ENCODE data around the gene ACER2.
"Not testable (repeated sequence)": the region's sequence is repeated elsewhere in the genome, so short reads cannot be mapped to it uniquely, and the experiment has no call there.

ACER2 gene

GRCh38 chr9:19408693-19409400 lies at the start of gene ACER2:
Gene ACER2, plus strand, starts transcription at chr9:19409009. Its CDS starts 76 bp downstream, at chr9:19409085.
- peak; percentile 82 to 93 for DNase-seq

GRCh38 chr9:19369107-19369506 lies 39.7 kb upstream of the ACER2 start:
- DNase-seq = no peak

GRCh38 chr9:19371942-19372341 lies 36.9 kb upstream of the ACER2 start:
- DNase-seq = peak in 1 of 2 experiments; percentile 29

GRCh38 chr9:19372567-19372966 lies 36.2 kb upstream of the ACER2 start:
- DNase-seq = no peak

- DNase-seq = no peak
Observed at GRCh38 chr9:19373527-19373926, 35.3 kb upstream of the ACER2 start.

- no peak for DNase-seq
Observed at GRCh38 chr9:19375538-19375937, 33.3 kb upstream of the ACER2 start.

- DNase-seq = no peak
Observed at GRCh38 chr9:19376931-19377330, 31.9 kb upstream of the ACER2 start.

- no peak for DNase-seq
Observed at GRCh38 chr9:19378164-19378563, 30.6 kb upstream of the ACER2 start.

GRCh38 chr9:19378647-19379046 lies 30.2 kb upstream of the ACER2 start:
- no peak for DNase-seq

- peak in 1 of 2 experiments; percentile 13 for DNase-seq
Observed at GRCh38 chr9:19379283-19379682, 29.5 kb upstream of the ACER2 start.

GRCh38 chr9:19379697-19380046 lies 29.1 kb upstream of the ACER2 start:
- DNase-seq = peak; percentile 22 to 32

GRCh38 chr9:19380826-19381075 lies 28.1 kb upstream of the ACER2 start:
- no peak for DNase-seq

- no peak for DNase-seq
Observed at GRCh38 chr9:19381656-19382055, 27.2 kb upstream of the ACER2 start.

- not testable (repeated sequence) for DNase-seq
Observed at GRCh38 chr9:19385212-19385611, 23.6 kb upstream of the ACER2 start.

- peak; percentile 59 to 85 for DNase-seq
Observed at GRCh38 chr9:19385786-19386501, 22.9 kb upstream of the ACER2 start.

- DNase-seq = no peak
Observed at GRCh38 chr9:19386502-19387044, 22.2 kb upstream of the ACER2 start.

- no peak for DNase-seq
Observed at GRCh38 chr9:19387317-19387716, 21.5 kb upstream of the ACER2 start.

GRCh38 chr9:19389539-19389938 lies 19.3 kb upstream of the ACER2 start:
- not testable (repeated sequence) for DNase-seq

- no peak for DNase-seq
Observed at GRCh38 chr9:19397845-19398244, 11.0 kb upstream of the ACER2 start.

- not testable (repeated sequence) for DNase-seq
Observed at GRCh38 chr9:19403231-19403630, 5.6 kb upstream of the ACER2 start.

GRCh38 chr9:19404283-19405075 lies 4.3 kb upstream of the ACER2 start:
- no peak for DNase-seq

- peak; percentile 16 to 72 for DNase-seq
Observed at GRCh38 chr9:19405771-19406170, 3.0 kb upstream of the ACER2 start.

- no peak for DNase-seq
Observed at GRCh38 chr9:19408316-19408692, 505 bp upstream of the ACER2 start.
